Naive thymus-derived CD8-positive, alpha-beta T cell (primary cell): ENCODE data around the gene CACNA2D2. TPM values are rescaled to one million over a fixed set of nuclear protein-coding genes. Genes with fewer than 3 reads are reported as not detected.

Source experiments
- ATAC-seq, 2 donors: fragments of 150-1000 bp; cut with Tn5 transposase in 1 of 2; sonication (Bioruptor Pico), chemical (Tn5 transposase) in 1 of 2; 1 replicate in 1 of 2; 2 replicates in 1 of 2; pipeline ENCODE4 v1.10.0; 2021; ENCODE audit warnings: mild to moderate bottlenecking in 2 of 2, moderate library complexity in 2 of 2
- POLR2A ChIA-PET: fragments of 350-600 bp; sonication (Branson Sonifier 250); formaldehyde crosslinking; loops from one replicate; lab custom pipeline; 2021; ENCODE audit warnings: antibody characterized with exemption; lab: Charles Lee
- DNase-seq, 10 donors: peaks; one replicate each; pipeline versions ENCODE4 v3.0.0 to v3.0.0-alpha.2; 2020 to 2022
- H3K27ac Mint-ChIP-seq, 10 donors: one replicate each; pipeline ENCODE4 v1.8.0; 2020 to 2022; ENCODE audit warnings: mild to moderate bottlenecking in 10 of 10, mixed read lengths in 10 of 10, moderate library complexity in 4 of 10, inconsistent platforms in 1 of 10
- H3K27me3 Mint-ChIP-seq, 5 donors: one replicate each; pipeline ENCODE4 v1.8.0; 2021 to 2022; ENCODE audit warnings: mixed read lengths in 5 of 5
- H3K36me3 Mint-ChIP-seq, 3 donors: one replicate each; pipeline ENCODE4 v1.8.0; 2020 to 2022; ENCODE audit warnings: mixed read lengths in 3 of 3, mild to moderate bottlenecking in 2 of 3, inconsistent platforms in 1 of 3
- H3K4me1 Mint-ChIP-seq, 4 donors: one replicate each; pipeline ENCODE4 v1.8.0; 2021 to 2022; ENCODE audit warnings: mixed read lengths in 4 of 4
- H3K4me3 Mint-ChIP-seq, 10 donors: one replicate each; pipeline ENCODE4 v1.8.0; 2020 to 2022; ENCODE audit warnings: mild to moderate bottlenecking in 10 of 10, mixed read lengths in 10 of 10, moderate library complexity in 6 of 10, inconsistent platforms in 1 of 10
- H3K9me3 Mint-ChIP-seq, 9 donors: one replicate each; pipeline ENCODE4 v1.8.0; 2020 to 2022; ENCODE audit warnings: mixed read lengths in 9 of 9, mild to moderate bottlenecking in 3 of 9, inconsistent platforms in 1 of 9, moderate library complexity in 1 of 9
- polyA plus RNA-seq, 3 donors: library from polyadenylated mRNA; unstranded; fragments of 300-500 nt; fragmentation: Illumina TruSeq; gene quantifications; one replicate each; pipeline ENCODE4 v1.2.3, GENCODE V29; 2021
- total RNA-seq, 8 experiments: library from RNA in 2 of 8; stranded (reverse) in 2 of 8; gene quantifications; one replicate each; pipeline ENCODE4 v1.2.3 and lab custom pipeline; 2021 to 2026

The CACNA2D2 gene
- total and polyA plus RNA-seq, 5 experiments from 2014 or later, result 0.40 to 4.9 (median 1.5) TPM

DNA sequence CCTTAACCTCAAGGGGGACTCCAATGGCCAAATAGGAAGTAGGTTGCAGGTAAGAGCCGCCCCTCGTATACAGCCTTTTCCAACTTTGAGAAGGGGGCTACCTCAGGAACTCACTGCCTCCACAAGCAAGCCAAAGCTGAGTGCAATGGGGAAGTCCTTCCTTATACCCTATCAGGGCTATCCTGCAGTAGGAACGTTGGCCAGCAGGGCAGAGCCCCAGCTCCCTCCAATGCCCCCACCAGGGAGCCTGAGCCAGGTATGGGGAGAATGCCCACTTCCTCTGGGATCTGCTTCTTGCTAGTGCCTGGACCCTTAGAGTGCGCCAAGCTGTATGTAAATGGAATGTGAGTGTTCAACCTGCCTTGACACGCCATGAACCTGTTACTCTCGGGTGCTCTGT, 16.3 kb downstream of the CACNA2D2 start:
- DNase-seq, result no peak
- no peak overlapping the region for H3K4me3 Mint-ChIP-seq
- POLR2A ChIA-PET, result no interaction called here
- no peaks in the 10 kb centered on the region for H3K36me3 Mint-ChIP-seq
- H3K27ac Mint-ChIP-seq, result no peak overlapping the region
- no peak for ATAC-seq
- no peaks in the 10 kb centered on the region for H3K27me3 Mint-ChIP-seq
- H3K9me3 Mint-ChIP-seq, result no peaks in the 10 kb centered on the region
- peaks cover 5 to 18% (median 7%) of the 10 kb centered on the region in 4 donors for H3K4me1 Mint-ChIP-seq

DNA sequence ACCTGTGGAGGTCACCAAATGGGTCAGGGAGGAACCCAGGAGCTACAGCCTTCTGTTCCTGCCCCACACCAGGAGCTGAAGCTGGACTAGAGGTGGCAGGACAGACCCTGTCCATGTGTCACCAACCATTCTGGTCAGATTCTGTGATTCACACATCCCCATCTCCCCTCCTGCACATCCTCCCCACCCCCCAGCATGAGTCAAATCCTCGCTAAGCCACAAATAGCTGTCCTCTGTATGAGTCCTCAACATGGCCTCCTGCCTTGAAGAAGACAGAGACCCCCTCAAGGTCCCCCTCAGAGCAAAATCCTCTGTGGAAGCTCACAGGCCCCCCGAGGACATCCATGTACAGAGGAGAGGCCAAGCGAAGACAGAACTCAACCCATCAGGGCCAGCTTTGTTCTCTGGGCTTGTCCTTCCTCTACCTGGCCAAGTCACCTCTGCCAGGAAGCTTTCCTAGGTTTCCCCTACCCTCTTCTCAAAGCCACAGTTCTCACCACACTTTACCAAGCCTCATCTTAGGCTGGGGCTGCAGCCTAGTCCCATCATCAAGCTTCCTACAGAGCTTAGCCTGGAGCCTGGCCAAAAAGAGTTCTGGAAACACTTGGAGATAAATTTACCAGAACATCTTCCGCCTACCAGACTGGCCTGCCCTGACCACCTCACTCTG, 17.1 kb downstream of the CACNA2D2 start:
- DNase-seq, result no peak
- POLR2A ChIA-PET, result no interaction called here
- H3K36me3 Mint-ChIP-seq, result no peaks in the 10 kb centered on the region
- no peak overlapping the region for H3K27ac Mint-ChIP-seq
- ATAC-seq, result no peak
- no peaks in the 10 kb centered on the region for H3K9me3 Mint-ChIP-seq
- H3K4me1 Mint-ChIP-seq, result peaks cover 6 to 22% (median 9%) of the 10 kb centered on the region in 4 donors
- H3K4me3 Mint-ChIP-seq, result no peak overlapping the region
- no peaks in the 10 kb centered on the region for H3K27me3 Mint-ChIP-seq

DNA sequence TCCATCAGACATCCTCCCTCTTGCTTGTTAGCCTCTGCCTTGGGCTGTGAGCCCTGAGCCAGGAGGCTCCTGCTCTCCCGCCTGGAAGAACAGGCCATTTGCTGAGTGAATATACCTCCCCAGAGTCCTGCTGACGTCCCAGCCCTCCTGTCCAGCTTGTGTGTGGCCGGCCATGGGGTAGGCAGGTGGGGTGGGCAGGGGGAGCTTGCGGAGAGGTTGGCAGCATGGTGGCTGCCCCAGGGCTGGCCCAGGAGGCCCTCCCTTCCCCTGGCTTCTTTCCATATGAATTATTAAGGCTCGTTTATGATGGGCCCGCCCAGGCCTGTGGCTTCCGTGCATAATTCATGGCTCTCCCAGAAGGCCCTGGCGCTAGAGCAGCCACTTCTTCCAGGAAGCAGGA, 18.7 kb downstream of the CACNA2D2 start:
- ATAC-seq (no peak), DNase-seq (no peak)
- no peaks in the 10 kb centered on the region for H3K9me3 Mint-ChIP-seq
- H3K4me3 Mint-ChIP-seq, result no peak overlapping the region
- H3K27me3 Mint-ChIP-seq, result no peaks in the 10 kb centered on the region
- peaks cover 4 to 34% (median 18%) of the 10 kb centered on the region in 4 donors for H3K4me1 Mint-ChIP-seq
- POLR2A ChIA-PET, result no interaction called here
- H3K36me3 Mint-ChIP-seq, result no peaks in the 10 kb centered on the region
- peak overlapping the region in 1 of 10 donors; percentile 2 for H3K27ac Mint-ChIP-seq

DNA sequence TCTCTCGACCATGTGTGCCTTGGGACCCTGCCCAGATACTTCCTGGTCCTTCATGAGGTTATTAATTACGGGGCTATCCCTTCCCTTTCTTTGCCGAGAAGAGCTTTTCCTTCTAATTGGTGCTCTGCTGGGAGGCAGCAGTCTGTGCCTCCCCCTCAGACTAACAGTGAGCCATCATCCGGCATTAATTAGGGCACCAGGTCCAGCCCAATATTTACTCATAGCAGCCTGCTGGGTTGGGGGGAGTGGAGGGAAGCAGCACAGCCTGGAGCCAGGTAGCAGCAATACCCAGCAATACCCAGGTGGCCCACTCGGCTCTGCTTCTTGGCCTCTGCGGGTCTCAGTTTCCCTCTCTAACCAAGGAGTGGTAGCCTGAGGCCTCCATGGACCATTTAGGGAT, 20.1 kb downstream of the CACNA2D2 start:
- ATAC-seq, result no peak
- Mint-ChIP-seq H3K27ac (peak overlapping the region in 2 of 10 donors; percentile 48 to 62), H3K27me3 (no peaks in the 10 kb centered on the region), H3K4me1 (peaks cover 4 to 35% (median 19%) of the 10 kb centered on the region in 4 donors), H3K4me3 (no peak overlapping the region), H3K36me3 (no peaks in the 10 kb centered on the region), H3K9me3 (no peaks in the 10 kb centered on the region)
- POLR2A ChIA-PET, result no interaction called here
- no peak for DNase-seq

DNA sequence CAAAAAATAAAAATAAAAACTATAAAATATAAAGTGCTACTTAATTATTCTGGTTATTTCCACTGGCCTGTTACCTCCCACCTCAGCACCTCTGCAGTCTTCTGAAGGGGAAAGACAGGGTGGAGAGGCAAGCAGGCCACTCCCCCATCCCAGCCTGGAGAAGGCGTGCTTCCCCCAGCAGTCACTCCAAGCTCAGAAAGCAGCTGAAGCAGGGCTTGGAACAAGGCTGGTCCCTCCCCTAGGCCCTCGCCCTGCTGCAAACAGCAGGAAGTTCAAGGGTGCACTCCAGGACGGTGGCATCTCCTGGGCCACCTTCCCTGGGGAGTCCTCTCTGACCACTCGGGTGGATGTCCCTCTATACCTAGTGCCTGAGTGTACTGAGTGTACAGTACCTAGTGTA, 21.4 kb downstream of the CACNA2D2 start:
- Mint-ChIP-seq H3K4me3 (no peak overlapping the region), H3K36me3 (no peaks in the 10 kb centered on the region), H3K27ac (peak overlapping the region in 7 of 10 donors; percentile 14 to 83 (median 53)), H3K4me1 (peaks cover 4 to 35% (median 19%) of the 10 kb centered on the region in 4 donors), H3K27me3 (no peaks in the 10 kb centered on the region), H3K9me3 (no peaks in the 10 kb centered on the region)
- POLR2A ChIA-PET, result no interaction called here
- ATAC-seq, result no peak
- no peak for DNase-seq

DNA sequence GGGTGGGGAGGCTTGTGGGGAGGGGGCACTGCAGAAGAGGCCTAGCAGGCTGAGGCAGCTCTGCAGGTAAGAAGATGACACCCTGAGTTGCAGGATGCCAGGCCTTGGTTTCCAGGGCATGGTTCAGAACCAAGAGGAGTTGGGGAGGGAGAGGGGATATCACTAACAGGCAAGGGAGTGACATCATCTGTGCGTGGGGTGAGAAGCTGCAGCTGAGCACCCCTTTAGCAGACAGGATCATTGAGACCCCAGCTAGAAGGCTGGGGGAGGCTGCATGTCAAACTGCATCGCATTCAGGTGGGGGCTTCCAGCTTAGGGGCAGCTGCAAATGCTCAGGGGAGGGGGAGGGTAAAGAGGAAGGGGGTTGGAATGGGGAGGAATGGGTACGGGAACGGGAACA, 23.0 kb downstream of the CACNA2D2 start:
- peak overlapping the region in 3 of 10 donors; percentile 14 to 49 (median 39) for H3K4me3 Mint-ChIP-seq
- no peaks in the 10 kb centered on the region for H3K27me3 Mint-ChIP-seq
- H3K4me1 Mint-ChIP-seq, result peaks cover 4 to 39% (median 21%) of the 10 kb centered on the region in 4 donors
- peak in 1 of 2 donors; percentile 33 for ATAC-seq
- H3K9me3 Mint-ChIP-seq, result no peaks in the 10 kb centered on the region
- peak overlapping the region in 9 of 10 donors; percentile 49 to 82 (median 66) for H3K27ac Mint-ChIP-seq
- no peaks in the 10 kb centered on the region for H3K36me3 Mint-ChIP-seq
- no peak for DNase-seq
- POLR2A ChIA-PET, result interaction anchor here (1.4 kb wide), 1 partner anchor 31 kb away, joined by 3 read pairs; no protein-coding TSS in a partner anchor

DNA sequence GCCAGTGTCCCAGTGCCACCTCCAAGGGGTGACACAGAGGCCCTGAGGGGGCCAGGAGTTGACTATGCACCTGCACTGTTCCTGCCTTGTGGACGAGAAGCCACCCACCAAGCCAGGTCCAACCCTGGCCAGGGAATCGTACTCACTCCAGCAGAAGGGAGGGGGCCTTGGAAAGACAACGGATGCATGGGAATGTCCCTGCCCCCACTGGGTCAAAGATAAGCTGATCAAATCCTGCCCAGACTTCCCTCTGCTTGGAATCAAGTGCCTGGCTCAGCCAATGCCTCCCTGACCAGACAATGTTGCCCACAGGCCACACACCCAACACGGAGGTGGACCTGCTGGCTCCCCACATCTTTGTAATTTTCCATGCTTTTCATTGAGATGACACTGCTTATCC, 23.9 kb downstream of the CACNA2D2 start:
- POLR2A ChIA-PET, result interaction anchor here (1.4 kb wide), 1 partner anchor 30 kb away, joined by 3 read pairs; no protein-coding TSS in a partner anchor
- no peak for ATAC-seq
- Mint-ChIP-seq H3K4me1 (peaks cover 6 to 40% (median 21%) of the 10 kb centered on the region in 4 donors), H3K4me3 (peak overlapping the region in 1 of 10 donors; percentile 30), H3K36me3 (no peaks in the 10 kb centered on the region), H3K27ac (peak overlapping the region; percentile 37 to 87 (median 66)), H3K9me3 (no peaks in the 10 kb centered on the region), H3K27me3 (no peaks in the 10 kb centered on the region)
- no peak for DNase-seq

DNA sequence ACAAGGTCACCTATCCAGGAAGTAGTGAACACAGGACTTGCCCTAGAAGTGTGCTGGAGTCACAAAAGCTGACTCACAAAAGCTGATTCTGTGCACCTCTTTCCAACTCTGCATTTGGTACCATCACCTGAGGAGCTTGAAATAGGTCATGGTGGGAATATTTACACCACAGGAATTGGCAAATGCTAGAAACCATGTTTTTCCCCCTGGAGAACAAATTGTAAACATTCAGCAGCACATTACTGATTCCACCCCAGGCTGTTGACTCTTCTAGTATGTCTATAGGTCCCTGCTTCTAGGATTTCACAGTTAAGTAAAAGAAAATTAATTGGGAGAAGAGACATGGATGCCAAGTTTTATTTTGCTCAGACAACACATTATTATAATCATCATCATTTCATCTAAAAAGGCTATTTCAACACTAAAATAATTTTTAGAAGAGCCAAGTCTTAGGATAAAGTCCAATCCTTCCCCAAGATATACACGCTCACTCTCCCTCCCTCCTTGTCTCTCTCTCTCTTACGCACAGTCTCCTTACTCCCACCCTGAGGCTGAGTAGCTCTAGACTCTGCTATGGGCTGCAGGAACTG, 24.7 kb downstream of the CACNA2D2 start:
- Mint-ChIP-seq H3K36me3 (no peaks in the 10 kb centered on the region), H3K27me3 (no peaks in the 10 kb centered on the region), H3K4me3 (peak overlapping the region in 1 of 10 donors; percentile 4), H3K27ac (peak overlapping the region in 9 of 10 donors; percentile 42 to 81 (median 71)), H3K9me3 (no peaks in the 10 kb centered on the region), H3K4me1 (peaks cover 6 to 47% (median 28%) of the 10 kb centered on the region in 4 donors)
- POLR2A ChIA-PET, result no interaction called here
- DNase-seq, result no peak
- no peak for ATAC-seq

DNA sequence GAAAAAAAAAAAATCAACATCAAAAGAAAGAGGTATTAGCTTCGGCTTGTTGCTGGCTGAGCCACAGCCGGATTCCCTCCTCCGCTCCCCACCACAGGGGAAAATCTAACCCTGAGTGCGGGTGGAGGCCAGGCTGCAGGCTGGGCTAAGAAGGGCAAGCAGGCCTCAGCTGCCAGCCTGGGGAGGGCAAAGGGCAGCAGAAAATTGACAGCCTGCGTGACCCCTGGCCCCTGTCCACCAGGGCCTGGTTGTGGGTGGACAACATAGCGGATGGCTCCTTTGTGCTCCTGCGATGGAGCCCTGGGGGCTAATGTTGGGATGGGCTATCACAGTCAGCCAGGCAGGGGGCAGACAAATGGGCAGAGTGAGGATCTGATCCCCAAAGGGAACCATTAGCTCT, 25.4 kb downstream of the CACNA2D2 start:
- Mint-ChIP-seq H3K4me3 (no peak overlapping the region), H3K4me1 (peaks cover 7 to 51% (median 34%) of the 10 kb centered on the region in 4 donors), H3K9me3 (no peaks in the 10 kb centered on the region), H3K27me3 (no peaks in the 10 kb centered on the region), H3K27ac (no peak overlapping the region), H3K36me3 (no peaks in the 10 kb centered on the region)
- POLR2A ChIA-PET, result no interaction called here
- ATAC-seq, result no peak
- DNase-seq, result no peak

DNA sequence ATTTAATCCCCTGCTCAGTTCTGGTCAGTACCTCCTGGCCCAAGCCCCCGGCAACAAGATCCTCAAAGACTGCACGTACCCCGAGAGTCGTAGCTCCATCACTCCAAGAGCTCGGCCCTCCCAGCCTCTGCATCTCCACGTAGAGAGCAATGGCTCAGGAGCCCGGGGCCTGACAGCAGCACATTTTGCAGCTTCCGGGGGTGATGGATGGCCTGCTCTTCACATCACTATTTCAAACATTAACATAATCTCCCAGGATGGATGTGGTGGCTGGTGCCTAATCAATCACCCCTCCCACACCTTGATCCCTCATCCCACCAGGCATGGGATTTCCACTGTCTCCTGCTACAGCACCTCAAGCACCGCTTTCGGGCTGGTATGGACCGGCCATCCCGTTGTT, 28.1 kb downstream of the CACNA2D2 start:
- no peak for DNase-seq
- Mint-ChIP-seq H3K27me3 (no peaks in the 10 kb centered on the region), H3K9me3 (no peaks in the 10 kb centered on the region), H3K27ac (peak overlapping the region in 1 of 10 donors; percentile 66), H3K4me3 (no peak overlapping the region), H3K36me3 (no peaks in the 10 kb centered on the region), H3K4me1 (peaks cover 7 to 33% (median 26%) of the 10 kb centered on the region in 4 donors)
- POLR2A ChIA-PET, result interaction anchor here (0.7 to 1.6 kb wide), 3 partner anchors 12 to 166 kb away, joined by 3 to 5 read pairs (median 3); no protein-coding TSS in a partner anchor
- no peak for ATAC-seq

DNA sequence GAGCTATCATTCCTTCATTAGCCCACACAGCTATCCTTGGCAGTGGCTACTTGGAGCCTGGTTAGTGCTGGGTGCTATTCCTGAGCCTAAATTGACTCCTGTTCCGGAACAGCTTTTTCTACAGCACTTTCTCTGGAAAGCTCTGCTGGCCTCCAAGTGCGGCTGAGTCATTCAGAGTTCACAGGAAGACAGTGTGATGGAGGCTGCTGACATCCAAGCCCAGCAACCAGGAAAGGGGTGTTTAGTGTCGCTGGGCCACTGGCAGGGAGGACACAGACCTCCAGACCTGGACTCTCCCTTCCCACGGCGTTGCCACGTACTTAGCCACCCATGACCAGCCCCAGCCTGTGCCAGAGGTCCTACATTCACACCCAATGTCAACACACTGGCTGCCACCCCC, 28.7 kb downstream of the CACNA2D2 start:
- Mint-ChIP-seq H3K27me3 (no peaks in the 10 kb centered on the region), H3K4me1 (peaks cover 7 to 27% (median 22%) of the 10 kb centered on the region in 4 donors), H3K36me3 (no peaks in the 10 kb centered on the region), H3K4me3 (no peak overlapping the region), H3K27ac (peak overlapping the region in 2 of 10 donors; percentile 36 to 40), H3K9me3 (no peaks in the 10 kb centered on the region)
- POLR2A ChIA-PET, result interaction anchor here (0.7 to 1.6 kb wide), 3 partner anchors 12 to 166 kb away, joined by 3 to 5 read pairs (median 3); no protein-coding TSS in a partner anchor
- no peak for ATAC-seq
- DNase-seq, result no peak

DNA sequence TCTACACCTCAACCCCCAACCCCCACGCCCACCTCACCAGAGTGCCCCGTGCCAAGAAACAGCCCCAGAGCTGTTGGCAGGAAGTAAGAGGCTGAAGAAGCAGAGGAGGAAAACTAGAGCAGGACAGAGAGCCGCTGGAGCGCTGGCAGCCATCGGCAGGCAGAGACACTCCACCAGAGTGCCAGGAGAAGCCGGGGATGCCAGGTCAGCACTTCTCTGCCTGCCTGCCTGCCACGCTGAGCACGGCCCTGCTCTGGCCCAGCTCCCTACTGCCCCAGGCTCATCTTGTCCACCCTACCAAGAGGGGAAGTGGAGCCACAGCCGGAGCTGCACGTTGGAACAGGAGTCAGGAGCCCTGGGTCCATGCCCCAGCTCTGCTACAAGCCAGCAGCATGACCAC, 29.7 kb downstream of the CACNA2D2 start:
- Mint-ChIP-seq H3K4me3 (peak overlapping the region in 1 of 10 donors; percentile 22), H3K9me3 (no peaks in the 10 kb centered on the region), H3K4me1 (peaks cover 7 to 26% (median 21%) of the 10 kb centered on the region in 4 donors), H3K27me3 (no peaks in the 10 kb centered on the region), H3K27ac (peak overlapping the region in 5 of 10 donors; percentile 11 to 91 (median 57)), H3K36me3 (no peaks in the 10 kb centered on the region)
- POLR2A ChIA-PET, result interaction anchor here (0.8 to 1.6 kb wide), 2 partner anchors 23 to 137 kb away, joined by 3 to 5 read pairs; no protein-coding TSS in a partner anchor
- DNase-seq, result no peak
- peak in 1 of 2 donors; percentile 37 for ATAC-seq

DNA sequence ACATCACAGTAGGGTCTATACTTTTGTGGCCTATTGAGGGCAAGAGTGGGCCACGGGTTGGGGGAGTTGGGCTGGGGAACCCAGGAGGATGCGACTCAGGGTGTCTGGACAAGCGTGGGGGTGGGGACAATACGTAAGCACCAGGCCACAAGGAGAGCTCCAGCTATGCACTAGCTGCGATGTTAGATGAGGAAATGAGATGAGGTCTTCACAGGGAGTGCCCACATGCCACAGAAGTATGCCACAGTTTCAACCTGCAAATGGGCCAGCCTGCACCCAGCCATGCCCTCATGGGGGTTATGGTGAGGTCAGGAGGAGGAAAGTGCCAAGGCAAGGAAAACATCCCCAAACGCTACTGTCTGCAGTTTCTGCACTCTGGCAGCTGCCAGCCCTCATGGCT, 30.5 kb downstream of the CACNA2D2 start:
- Mint-ChIP-seq H3K4me1 (peaks cover 7 to 26% (median 21%) of the 10 kb centered on the region in 4 donors), H3K27me3 (no peaks in the 10 kb centered on the region), H3K27ac (peak overlapping the region in 7 of 10 donors; percentile 3 to 93 (median 61)), H3K9me3 (no peaks in the 10 kb centered on the region), H3K36me3 (no peaks in the 10 kb centered on the region), H3K4me3 (peak overlapping the region in 2 of 10 donors; percentile 0 to 72)
- DNase-seq, result peak in 4 of 10 donors; percentile 4 to 58 (median 12)
- POLR2A ChIA-PET, result interaction anchor here (0.8 kb wide), 1 partner anchor 136 kb away, joined by 3 read pairs; no protein-coding TSS in a partner anchor
- ATAC-seq, result peak in 1 of 2 donors; percentile 79
